Body of pancreas (tissue), 4 donors: Measurements from ENCODE around the gene COPA. TPM values are rescaled to one million over a fixed set of nuclear protein-coding genes. Genes with fewer than 3 reads are reported as not detected.
A peak's percentile ranks its signal among the peaks of the same experiment; 100 is the strongest.

Source experiments
- ATAC-seq: fragments of 150-250 bp; one replicate; pipeline ENCODE4 v1.9.1; 2016
- DNase-seq, 4 donors: peaks; one replicate each; pipeline ENCODE4 v3.0.0-alpha.2; 2019
- H3K27ac ChIP-seq, 4 donors: fragments of 200-600 bp; sonication (generic); 1 replicate in 3 of 4; 2 replicates in 1 of 4; pipeline versions ENCODE4 v1.5.1 to v1.6.1; 2016 to 2019; ENCODE audit warnings: mild to moderate bottlenecking in 1 of 4, mixed read lengths in 1 of 4, moderate library complexity in 1 of 4
- H3K27me3 ChIP-seq, 2 donors: fragments of 200-600 bp; sonication (generic); one replicate each; pipeline ENCODE4 v1.6.0; 2016; ENCODE audit warnings: mild to moderate bottlenecking in 1 of 2
- H3K36me3 ChIP-seq, 2 donors: fragments of 200-600 bp; sonication (generic); replicated peaks in 1 of 2; 2 replicates each; pipeline ENCODE4 v1.5.1; 2016; ENCODE audit warnings: low read depth in 2 of 2; ENCODE audit not compliant: insufficient read depth in 1 of 2
- H3K4me1 ChIP-seq: fragments of 200-600 bp; sonication (generic); one replicate; pipeline ENCODE4 v1.6.0; 2016
- H3K4me3 ChIP-seq, 2 donors: fragments of 200-600 bp; sonication (generic); 1 replicate in 1 of 2; 2 replicates in 1 of 2; pipeline ENCODE4 v1.5.1; 2016 to 2019
- H3K9me3 ChIP-seq, 3 donors: fragments of 200-600 bp; sonication (generic); 1 replicate in 2 of 3; 2 replicates in 1 of 3; pipeline ENCODE4 v1.5.1; 2016
- POLR2A ChIP-seq, 3 donors: fragments of 450-650 bp; IDR thresholded peaks; one replicate each; pipeline ENCODE4 v1.6.1; 2016; ENCODE audit warnings: antibody characterized with exemption in 3 of 3, mild to moderate bottlenecking in 2 of 3
- WGBS, 2 donors: methylation state at CpG; one replicate each; pipeline ENCODE4 v1.1.5; 2017; 5-methylcytosine and 5-hydroxymethylcytosine counted together
- intact Hi-C: fragments of 100-400 bp; cut with DNase I; formaldehyde crosslinking; loops from one replicate; pipeline ENCODE4 v1.15.1; 2023
- total RNA-seq, 2 donors: library from RNA; depleted of rRNA; stranded (reverse); fragments of >200 nt; gene quantifications; one replicate each; pipeline ENCODE4 v1.1.0, GENCODE V29; 2016
- TF ChIP-seq, protein P1 (sequence below), 7 experiments: fragments of 450-650 bp in 4 of 7; fragments of 200-600 bp in 3 of 7; sonication (generic) in 3 of 7; IDR thresholded peaks; one replicate each; pipeline ENCODE4 v1.5.1; 2016 to 2019; ENCODE audit warnings: antibody characterized with exemption in 7 of 7

The COPA gene
- total RNA-seq, 2 donors from 2014 or later: 75.8 to 86.7 TPM

DNA sequence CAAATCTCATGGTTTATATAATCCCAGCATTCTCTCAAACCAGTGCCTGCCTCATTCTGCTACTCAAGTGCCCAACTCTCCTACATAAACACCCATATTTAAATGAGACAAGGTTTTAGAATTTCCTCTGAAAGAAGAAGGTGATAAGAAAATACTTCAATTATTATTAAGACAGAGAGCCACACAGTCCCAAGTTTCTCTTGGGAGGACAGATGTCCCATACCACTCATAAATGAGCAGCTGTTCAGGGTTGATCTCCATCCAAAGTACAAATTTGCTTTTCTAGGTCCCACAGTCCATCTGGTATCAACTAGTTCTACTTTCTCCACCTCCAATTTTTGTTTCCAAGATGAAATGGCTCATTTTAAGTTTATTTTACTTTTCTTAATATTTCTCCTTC lies 92.0 kb downstream of the COPA start:
- Histone ChIP-seq H3K36me3 (no peaks in the 10 kb centered on the region), H3K27ac (peak overlapping the region in 2 of 4 donors; percentile 6 to 42), H3K27me3 (no peaks in the 10 kb centered on the region), H3K9me3 (no peaks in the 10 kb centered on the region), H3K4me1 (peaks cover 47% of the 10 kb centered on the region), H3K4me3 (no peak overlapping the region)
- TF ChIP-seq, protein P1, sequence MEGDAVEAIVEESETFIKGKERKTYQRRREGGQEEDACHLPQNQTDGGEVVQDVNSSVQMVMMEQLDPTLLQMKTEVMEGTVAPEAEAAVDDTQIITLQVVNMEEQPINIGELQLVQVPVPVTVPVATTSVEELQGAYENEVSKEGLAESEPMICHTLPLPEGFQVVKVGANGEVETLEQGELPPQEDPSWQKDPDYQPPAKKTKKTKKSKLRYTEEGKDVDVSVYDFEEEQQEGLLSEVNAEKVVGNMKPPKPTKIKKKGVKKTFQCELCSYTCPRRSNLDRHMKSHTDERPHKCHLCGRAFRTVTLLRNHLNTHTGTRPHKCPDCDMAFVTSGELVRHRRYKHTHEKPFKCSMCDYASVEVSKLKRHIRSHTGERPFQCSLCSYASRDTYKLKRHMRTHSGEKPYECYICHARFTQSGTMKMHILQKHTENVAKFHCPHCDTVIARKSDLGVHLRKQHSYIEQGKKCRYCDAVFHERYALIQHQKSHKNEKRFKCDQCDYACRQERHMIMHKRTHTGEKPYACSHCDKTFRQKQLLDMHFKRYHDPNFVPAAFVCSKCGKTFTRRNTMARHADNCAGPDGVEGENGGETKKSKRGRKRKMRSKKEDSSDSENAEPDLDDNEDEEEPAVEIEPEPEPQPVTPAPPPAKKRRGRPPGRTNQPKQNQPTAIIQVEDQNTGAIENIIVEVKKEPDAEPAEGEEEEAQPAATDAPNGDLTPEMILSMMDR (IDR thresholded peaks at IDR 0.05): no peak
- TF ChIP-seq POLR2A (IDR thresholded peaks at IDR 0.05): no peak
- ATAC-seq: no peak
- intact Hi-C loops: loop anchor here (10.0 kb wide), 1 partner anchor 56 kb away; the partner anchor contains the start of gene CASQ1
- no peak for DNase-seq

DNA sequence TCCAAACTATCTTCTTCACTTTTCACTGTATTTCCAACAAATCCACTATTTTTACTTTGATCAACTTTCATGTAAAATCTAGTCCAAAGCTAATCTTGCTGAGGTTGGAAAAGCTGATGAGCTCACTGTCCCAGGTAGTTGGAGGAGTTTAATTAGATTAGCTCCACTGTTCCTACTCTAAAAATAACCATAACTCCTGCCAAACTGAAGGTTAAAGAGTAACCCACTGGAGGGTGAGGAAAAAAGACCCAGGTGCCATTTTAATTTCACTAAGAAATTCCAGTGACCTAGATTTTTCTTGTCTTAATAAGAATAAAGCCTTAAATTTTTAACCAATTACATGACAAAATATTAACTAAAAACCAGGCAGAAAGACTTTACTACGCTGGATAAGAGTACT lies 96.0 kb downstream of the COPA start:
- H3K9me3 ChIP-seq: no peaks in the 10 kb centered on the region
- peaks cover 68% of the 10 kb centered on the region for H3K4me1 ChIP-seq
- H3K4me3 ChIP-seq: no peak overlapping the region
- WGBS, 2 donors: 44 to 52% methylated on average over 1 of the region's 1 CpG
- no peaks in the 10 kb centered on the region for H3K36me3 ChIP-seq
- intact Hi-C loops: no loop called here
- H3K27me3 ChIP-seq: no peaks in the 10 kb centered on the region
- peak in 3 of 4 donors; percentile 22 to 30 (median 28) for DNase-seq
- ATAC-seq: peak; percentile 78
- H3K27ac ChIP-seq: peak overlapping the region in 3 of 4 donors; percentile 66 to 73 (median 71)
- TF ChIP-seq POLR2A (IDR thresholded peaks at IDR 0.05): no peak
- TF ChIP-seq, protein P1 (IDR thresholded peaks at IDR 0.05): no peak

DNA sequence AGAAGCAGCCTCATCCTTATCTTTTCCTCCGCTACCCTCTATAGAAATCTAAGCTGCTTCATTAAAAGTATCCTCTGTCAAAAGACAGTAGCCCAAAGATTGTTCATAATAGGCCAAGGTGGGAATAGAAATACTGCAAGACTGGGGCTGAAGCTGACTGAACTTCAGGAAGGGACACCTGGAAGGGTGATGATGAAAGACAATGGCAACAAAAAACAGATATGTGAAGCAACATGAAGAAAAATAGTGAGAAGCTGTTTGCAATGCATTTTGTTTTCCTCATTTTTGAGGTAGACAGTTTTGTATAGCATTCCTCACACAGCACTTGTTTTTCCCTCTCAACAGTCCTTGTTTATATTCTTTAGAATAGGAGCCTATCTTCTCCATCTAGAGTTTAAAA lies 97.6 kb downstream of the COPA start:
- H3K4me1 ChIP-seq: peaks cover 54% of the 10 kb centered on the region
- no peak overlapping the region for H3K4me3 ChIP-seq
- H3K36me3 ChIP-seq: no peaks in the 10 kb centered on the region
- H3K27ac ChIP-seq: no peak overlapping the region
- H3K9me3 ChIP-seq: no peaks in the 10 kb centered on the region
- TF ChIP-seq POLR2A (IDR thresholded peaks at IDR 0.05): no peak
- TF ChIP-seq, protein P1 (IDR thresholded peaks at IDR 0.05): no peak
- no peak for DNase-seq
- no peaks in the 10 kb centered on the region for H3K27me3 ChIP-seq
- 26 to 40% methylated on average over 1 of the region's 1 CpG for whole genome bisulfite sequencing, 2 donors
- intact Hi-C loops: no loop called here
- ATAC-seq: no peak

DNA sequence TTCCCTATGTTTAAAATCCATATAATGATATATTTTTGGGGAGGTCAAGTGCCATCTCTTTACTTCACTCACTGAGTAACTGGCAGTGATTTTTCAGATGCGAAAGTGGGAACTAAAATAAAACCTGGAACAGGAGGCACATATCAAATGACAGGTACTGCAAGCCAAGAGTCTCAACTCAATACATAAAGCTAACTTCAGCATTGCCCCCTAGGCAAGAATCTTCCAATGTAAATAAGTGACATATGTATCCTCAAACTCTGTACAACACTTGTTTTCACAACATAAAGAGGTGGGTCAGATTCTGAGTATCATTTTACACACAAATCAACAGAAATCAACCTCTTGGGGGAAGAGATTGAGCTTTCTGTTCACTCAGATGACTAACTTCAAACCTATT lies 98.8 kb downstream of the COPA start:
- Histone ChIP-seq H3K4me1 (peaks cover 49% of the 10 kb centered on the region), H3K36me3 (peaks cover 5% of the 10 kb centered on the region in 2 donors), H3K9me3 (no peaks in the 10 kb centered on the region), H3K27me3 (no peaks in the 10 kb centered on the region), H3K4me3 (no peak overlapping the region), H3K27ac (no peak overlapping the region)
- 34 to 46% methylated on average over 1 of the region's 1 CpG for WGBS, 2 donors
- TF ChIP-seq POLR2A (IDR thresholded peaks at IDR 0.05): no peak
- TF ChIP-seq, protein P1 (IDR thresholded peaks at IDR 0.05): no peak
- no peak for ATAC-seq
- DNase-seq: no peak
- intact Hi-C loops: no loop called here

DNA sequence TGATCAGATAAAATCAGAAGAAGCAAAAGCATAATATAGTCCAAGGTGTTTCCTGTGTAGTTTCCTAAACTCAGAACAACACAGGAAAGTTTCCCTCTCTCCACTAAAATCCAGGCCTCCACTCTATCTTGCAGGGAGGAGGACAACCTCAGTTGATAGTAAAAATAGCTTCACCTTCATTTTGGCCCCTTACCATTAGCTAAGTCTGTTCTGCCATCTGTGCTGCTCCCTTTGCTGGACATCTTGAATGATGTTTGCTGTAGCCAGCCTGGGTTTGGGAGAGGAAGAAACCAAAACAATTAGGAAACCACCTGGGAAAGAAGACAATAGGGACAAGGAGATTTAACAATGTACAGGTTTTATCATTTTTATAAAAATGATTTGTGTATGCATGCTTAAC lies 99.3 kb downstream of the COPA start:
- ATAC-seq: no peak
- peaks cover 54% of the 10 kb centered on the region for H3K4me1 ChIP-seq
- intact Hi-C loops: no loop called here

More for the DNA sequence above, 99.3 kb downstream of the COPA start:
- H3K27ac ChIP-seq: no peak overlapping the region
- no peaks in the 10 kb centered on the region for H3K9me3 ChIP-seq
- no peaks in the 10 kb centered on the region for H3K27me3 ChIP-seq
- DNase-seq: no peak
- peaks cover 5 to 8% of the 10 kb centered on the region in 2 donors for H3K36me3 ChIP-seq
- TF ChIP-seq, protein P1 (IDR thresholded peaks at IDR 0.05): no peak
- no peak for TF ChIP-seq POLR2A (IDR thresholded peaks at IDR 0.05)
- H3K4me3 ChIP-seq: no peak overlapping the region
